ENCODE data around the gene SMIM24. TPM values are rescaled to one million over a fixed set of nuclear protein-coding genes. Genes with fewer than 3 reads are reported as not detected.

SMIM24 gene
- total and polyA plus RNA-seq, 9 of the 15 experiments (the other 6 are each of a cell fraction or from before 2014, with no cell fraction given), result 0.45 to 12.3 (median 1.4) TPM; not detected in 1

DNA sequence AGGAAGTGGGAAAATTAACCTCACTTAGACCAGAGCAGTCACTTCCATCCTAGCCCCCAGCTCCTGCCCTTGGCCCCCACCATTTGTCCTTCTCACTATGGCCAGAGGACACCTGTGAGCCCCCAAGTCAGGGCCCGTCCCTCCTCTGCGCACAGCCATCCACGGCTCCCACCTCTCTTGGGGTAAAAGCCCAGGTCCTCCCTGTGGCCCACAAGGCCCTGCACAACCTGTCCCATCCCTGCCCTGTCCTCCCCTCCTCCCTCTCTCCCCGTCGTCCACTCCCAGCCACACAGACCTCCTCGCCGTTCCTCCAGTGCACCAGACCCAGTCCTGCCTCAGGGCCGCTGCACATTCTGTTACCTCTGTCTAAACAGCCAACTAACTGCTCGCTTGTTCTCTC is 53.9 kb downstream of the SMIM24 start:
- TF ChIP-seq, protein P1, sequence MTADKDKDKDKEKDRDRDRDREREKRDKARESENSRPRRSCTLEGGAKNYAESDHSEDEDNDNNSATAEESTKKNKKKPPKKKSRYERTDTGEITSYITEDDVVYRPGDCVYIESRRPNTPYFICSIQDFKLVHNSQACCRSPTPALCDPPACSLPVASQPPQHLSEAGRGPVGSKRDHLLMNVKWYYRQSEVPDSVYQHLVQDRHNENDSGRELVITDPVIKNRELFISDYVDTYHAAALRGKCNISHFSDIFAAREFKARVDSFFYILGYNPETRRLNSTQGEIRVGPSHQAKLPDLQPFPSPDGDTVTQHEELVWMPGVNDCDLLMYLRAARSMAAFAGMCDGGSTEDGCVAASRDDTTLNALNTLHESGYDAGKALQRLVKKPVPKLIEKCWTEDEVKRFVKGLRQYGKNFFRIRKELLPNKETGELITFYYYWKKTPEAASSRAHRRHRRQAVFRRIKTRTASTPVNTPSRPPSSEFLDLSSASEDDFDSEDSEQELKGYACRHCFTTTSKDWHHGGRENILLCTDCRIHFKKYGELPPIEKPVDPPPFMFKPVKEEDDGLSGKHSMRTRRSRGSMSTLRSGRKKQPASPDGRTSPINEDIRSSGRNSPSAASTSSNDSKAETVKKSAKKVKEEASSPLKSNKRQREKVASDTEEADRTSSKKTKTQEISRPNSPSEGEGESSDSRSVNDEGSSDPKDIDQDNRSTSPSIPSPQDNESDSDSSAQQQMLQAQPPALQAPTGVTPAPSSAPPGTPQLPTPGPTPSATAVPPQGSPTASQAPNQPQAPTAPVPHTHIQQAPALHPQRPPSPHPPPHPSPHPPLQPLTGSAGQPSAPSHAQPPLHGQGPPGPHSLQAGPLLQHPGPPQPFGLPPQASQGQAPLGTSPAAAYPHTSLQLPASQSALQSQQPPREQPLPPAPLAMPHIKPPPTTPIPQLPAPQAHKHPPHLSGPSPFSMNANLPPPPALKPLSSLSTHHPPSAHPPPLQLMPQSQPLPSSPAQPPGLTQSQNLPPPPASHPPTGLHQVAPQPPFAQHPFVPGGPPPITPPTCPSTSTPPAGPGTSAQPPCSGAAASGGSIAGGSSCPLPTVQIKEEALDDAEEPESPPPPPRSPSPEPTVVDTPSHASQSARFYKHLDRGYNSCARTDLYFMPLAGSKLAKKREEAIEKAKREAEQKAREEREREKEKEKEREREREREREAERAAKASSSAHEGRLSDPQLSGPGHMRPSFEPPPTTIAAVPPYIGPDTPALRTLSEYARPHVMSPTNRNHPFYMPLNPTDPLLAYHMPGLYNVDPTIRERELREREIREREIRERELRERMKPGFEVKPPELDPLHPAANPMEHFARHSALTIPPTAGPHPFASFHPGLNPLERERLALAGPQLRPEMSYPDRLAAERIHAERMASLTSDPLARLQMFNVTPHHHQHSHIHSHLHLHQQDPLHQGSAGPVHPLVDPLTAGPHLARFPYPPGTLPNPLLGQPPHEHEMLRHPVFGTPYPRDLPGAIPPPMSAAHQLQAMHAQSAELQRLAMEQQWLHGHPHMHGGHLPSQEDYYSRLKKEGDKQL (CRISPR knock-in tag; IDR thresholded peaks at IDR 0.05; ENCODE audit: borderline replicate concordance), result no peak
- TF ChIP-seq FOSL1 (tag; conservative IDR thresholded peaks at IDR 0.05), result no peak
- TF ChIP-seq NFYB (IDR thresholded peaks at IDR 0.05; ENCODE audit: extremely low read depth, insufficient read length), result no peak
- no peak for TF ChIP-seq KAT7 (CRISPR knock-in tag; IDR thresholded peaks at IDR 0.05; ENCODE audit: borderline replicate concordance)
- no peak for TF ChIP-seq THAP12 (CRISPR knock-in tag; IDR thresholded peaks at IDR 0.05)
- TF ChIP-seq KDM5B (IDR thresholded peaks at IDR 0.05; ENCODE audit: insufficient replicate concordance, low read depth, low read length), result no peak
- TF ChIP-seq, protein P2, sequence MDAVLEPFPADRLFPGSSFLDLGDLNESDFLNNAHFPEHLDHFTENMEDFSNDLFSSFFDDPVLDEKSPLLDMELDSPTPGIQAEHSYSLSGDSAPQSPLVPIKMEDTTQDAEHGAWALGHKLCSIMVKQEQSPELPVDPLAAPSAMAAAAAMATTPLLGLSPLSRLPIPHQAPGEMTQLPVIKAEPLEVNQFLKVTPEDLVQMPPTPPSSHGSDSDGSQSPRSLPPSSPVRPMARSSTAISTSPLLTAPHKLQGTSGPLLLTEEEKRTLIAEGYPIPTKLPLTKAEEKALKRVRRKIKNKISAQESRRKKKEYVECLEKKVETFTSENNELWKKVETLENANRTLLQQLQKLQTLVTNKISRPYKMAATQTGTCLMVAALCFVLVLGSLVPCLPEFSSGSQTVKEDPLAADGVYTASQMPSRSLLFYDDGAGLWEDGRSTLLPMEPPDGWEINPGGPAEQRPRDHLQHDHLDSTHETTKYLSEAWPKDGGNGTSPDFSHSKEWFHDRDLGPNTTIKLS (IDR thresholded peaks at IDR 0.05; ENCODE audit: borderline replicate concordance, low read depth), result no peak
- TF ChIP-seq, protein P3, sequence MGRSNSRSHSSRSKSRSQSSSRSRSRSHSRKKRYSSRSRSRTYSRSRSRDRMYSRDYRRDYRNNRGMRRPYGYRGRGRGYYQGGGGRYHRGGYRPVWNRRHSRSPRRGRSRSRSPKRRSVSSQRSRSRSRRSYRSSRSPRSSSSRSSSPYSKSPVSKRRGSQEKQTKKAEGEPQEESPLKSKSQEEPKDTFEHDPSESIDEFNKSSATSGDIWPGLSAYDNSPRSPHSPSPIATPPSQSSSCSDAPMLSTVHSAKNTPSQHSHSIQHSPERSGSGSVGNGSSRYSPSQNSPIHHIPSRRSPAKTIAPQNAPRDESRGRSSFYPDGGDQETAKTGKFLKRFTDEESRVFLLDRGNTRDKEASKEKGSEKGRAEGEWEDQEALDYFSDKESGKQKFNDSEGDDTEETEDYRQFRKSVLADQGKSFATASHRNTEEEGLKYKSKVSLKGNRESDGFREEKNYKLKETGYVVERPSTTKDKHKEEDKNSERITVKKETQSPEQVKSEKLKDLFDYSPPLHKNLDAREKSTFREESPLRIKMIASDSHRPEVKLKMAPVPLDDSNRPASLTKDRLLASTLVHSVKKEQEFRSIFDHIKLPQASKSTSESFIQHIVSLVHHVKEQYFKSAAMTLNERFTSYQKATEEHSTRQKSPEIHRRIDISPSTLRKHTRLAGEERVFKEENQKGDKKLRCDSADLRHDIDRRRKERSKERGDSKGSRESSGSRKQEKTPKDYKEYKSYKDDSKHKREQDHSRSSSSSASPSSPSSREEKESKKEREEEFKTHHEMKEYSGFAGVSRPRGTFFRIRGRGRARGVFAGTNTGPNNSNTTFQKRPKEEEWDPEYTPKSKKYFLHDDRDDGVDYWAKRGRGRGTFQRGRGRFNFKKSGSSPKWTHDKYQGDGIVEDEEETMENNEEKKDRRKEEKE (IDR thresholded peaks at IDR 0.05; ENCODE audit: borderline replicate concordance in 1 of 2, control insufficient read depth in 1 of 2, low read depth in 2 of 2, low read length in 1 of 2), result no peak
- peaks cover 38% of the 10 kb centered on the region for H3K79me2 ChIP-seq (ENCODE audit: control insufficient read depth, insufficient read depth, low read length)
- H3K36me3 ChIP-seq (ENCODE audit: control insufficient read depth, insufficient read depth, low read length), result peaks cover 40% of the 10 kb centered on the region; the same call in 2 of the 3 replicates
- peaks cover 0 to 36% of the 10 kb centered on the region in 2 experiments for H3K4me1 ChIP-seq (replicated peaks in 1 of 2; ENCODE audit: control insufficient read depth in 2 of 2, insufficient read depth in 2 of 2, low read length in 2 of 2)
- DNase-seq (ENCODE audit: extremely low read depth in 1 of 4, low spot score in 3 of 4), result no peak
- intact Hi-C loops (cut with micrococcal nuclease) (loop anchor here (5.0 kb wide), 1 partner anchor 84 kb away; no protein-coding TSS in a partner anchor), in situ Hi-C loops (cut with MboI) (no loop called here)
- 92% methylated on average over 9 of the region's 9 CpGs for WGBS (ENCODE audit: insufficient coverage, low coverage, missing lambda C conversion rate)
- no peaks in the 10 kb centered on the region for H3K27me3 ChIP-seq (ENCODE audit: control insufficient read depth in 2 of 2, insufficient read depth in 2 of 2, low read length in 2 of 2)
- no peak overlapping the region for H3K4me3 ChIP-seq
- no peak for ATAC-seq
- CTCF ChIA-PET (ENCODE audit: low intra/inter-chr PET ratio), result no interaction called here
- BruUV-seq (replicated peaks), result no TSS peak
- FAIRE-seq, result no peak
- H3K9me3 ChIP-seq (replicated peaks; ENCODE audit: control insufficient read depth, insufficient read depth, low read depth, low read length), result no peaks in the 10 kb centered on the region
- no peak overlapping the region for H3K27ac ChIP-seq (ENCODE audit: extremely low read depth, low read depth, low read length)
- POLR2A ChIA-PET, result no interaction called here
- H3K9ac ChIP-seq (ENCODE audit: insufficient read depth in 1 of 2, low read depth in 2 of 2, low read length in 2 of 2), result no peak overlapping the region
- H4K20me1 ChIP-seq (replicated peaks; ENCODE audit: control insufficient read depth, insufficient read depth, low read length), result peaks cover 8% of the 10 kb centered on the region
- no peaks in the 10 kb centered on the region for H3K9me1 ChIP-seq (ENCODE audit: control insufficient read depth, insufficient read depth, low read length)
- H3K4me2 ChIP-seq (ENCODE audit: insufficient read depth, low read length), result no peak overlapping the region
- no peak overlapping the region for H2AFZ ChIP-seq (ENCODE audit: low read depth, low read length)
